ENCODE results near the gene TMEM203.
A peak's percentile ranks its signal among the peaks of the same experiment; 100 is the strongest.

Gene TMEM203

DNA sequence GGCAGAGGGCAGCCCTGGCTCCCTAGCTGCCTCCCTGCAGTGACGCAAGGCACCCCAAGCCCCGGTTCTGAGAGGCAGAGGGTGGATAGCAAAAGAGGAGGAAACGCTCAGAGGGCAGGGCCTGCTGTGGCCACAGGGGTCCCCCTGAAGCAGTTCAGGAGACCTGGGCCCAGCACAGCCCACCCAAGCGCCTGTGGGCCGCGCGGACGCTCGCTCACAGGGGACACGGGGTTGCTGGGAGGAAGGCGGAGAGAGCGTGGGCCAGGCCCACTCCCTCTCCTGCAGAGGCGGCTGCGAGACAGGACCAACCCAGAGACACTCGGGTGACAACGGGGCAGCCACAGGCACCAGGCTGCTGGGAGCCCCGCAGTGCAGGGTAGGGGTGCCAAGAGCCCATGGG is 25.7 kb downstream of the TMEM203 start:
- DNase-seq = no peak
- ATAC-seq = no peak

DNA sequence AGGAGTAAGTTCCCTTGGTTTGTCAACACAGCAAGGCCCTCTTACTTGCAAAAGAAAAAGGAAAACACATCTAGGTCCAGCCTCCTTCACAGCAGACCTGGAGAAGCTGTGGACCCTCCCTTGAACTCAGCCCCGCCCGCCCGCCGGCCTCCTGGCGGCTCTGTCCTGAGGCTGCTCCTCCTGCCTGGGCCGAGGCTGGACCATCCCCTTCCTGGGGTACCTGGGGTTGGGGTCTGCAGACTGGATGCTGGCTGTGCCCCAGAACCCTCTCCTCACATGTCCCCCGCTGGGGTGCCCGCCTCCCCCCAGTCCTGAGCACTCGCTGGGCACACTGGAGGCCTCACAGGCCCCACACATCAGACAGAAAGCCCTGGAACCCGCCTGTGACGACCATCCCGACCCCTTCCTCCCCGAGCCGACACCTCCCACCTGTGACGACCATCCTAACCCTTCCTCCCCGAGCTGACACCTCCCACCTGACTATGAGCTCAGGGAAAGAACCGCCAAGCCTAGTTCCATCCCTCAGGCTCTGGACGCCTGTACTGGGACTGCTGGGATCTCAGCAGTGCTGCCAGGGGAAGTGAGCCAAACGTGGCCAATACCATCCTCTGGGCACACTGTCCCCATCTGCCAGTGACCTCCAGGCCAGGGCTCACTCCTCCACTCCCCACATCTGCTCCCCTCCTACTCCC is 26.4 kb downstream of the TMEM203 start:
- DNase-seq (no peak), ATAC-seq (no peak)

DNA sequence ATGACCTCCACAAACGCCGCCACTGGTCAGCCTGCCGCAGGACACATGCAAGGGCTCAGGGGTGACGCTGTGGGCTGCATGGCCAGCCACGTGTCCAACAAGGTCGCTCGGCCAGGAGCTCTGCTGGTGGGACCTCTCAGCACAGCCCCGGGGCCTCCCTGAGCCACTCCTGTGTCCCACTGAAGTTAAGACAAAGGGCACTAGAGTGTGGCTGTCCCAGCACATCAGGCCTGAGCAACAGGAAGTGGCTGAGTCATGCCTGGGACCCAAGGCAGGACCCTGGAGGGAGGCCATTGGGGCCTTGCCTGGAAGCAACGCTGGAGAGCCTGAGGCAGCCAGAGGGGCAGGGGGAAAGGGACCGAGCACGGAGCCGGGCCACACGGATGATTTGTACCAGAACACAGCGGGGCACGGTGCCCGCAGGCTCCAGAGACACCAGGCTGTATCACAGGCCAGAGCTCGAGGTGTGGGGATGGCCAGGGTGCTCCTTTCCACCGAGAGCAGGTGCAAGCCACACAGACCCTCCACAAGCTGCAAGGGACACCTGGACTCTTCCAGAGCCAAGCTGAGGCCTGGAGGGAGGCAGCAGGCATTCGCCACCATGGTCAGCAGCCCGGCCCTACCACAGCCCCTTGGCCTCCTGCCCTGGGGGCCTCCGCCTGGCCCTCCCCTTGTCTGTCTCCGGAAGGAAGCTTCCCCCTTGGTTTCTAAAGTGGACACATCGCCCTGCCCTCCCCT is 27.1 kb downstream of the TMEM203 start:
- ATAC-seq = no peak
- no peak for DNase-seq

DNA sequence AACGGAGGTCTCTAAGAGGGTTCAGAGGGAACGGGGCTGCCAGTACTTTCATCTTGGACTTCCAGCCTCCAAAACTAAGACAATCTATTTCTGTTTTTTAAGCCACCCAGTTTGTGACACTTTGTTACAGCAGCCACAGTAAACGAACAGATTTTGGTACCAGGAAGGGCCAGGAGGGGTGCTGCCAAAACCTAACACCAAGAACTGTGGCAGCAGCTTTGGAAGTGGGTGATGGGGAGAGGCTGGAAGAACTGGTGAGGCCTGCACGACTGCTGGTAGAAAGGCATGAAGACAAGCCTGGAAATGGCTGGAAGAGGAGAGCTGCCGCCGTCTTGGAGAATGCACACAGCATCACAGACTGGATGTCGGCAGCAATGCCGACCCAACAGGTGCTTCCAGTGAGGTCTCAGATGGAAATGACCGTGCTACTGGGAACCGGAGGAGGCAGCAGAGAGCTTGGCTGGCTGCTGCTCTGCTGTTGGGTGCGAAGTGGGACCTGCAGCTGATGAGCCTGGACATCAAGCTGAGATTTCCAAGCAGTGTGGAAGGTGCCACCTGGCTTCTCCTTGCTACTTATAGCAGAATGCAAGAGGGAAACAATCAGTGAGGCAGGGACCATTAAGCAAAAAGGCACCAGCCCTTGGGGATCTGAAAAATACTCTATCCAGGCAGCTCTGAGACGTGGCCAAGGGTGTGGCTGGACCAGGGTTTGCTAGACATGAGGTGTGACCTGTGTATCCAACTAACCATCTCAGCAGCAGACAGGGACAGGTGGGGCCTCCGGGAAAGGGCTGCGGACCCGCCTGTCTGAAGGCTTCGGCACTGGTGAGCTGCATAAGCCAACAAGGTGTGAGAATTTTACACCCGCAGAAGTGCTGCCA is 28.9 kb downstream of the TMEM203 start:
- no peak for DNase-seq

DNA sequence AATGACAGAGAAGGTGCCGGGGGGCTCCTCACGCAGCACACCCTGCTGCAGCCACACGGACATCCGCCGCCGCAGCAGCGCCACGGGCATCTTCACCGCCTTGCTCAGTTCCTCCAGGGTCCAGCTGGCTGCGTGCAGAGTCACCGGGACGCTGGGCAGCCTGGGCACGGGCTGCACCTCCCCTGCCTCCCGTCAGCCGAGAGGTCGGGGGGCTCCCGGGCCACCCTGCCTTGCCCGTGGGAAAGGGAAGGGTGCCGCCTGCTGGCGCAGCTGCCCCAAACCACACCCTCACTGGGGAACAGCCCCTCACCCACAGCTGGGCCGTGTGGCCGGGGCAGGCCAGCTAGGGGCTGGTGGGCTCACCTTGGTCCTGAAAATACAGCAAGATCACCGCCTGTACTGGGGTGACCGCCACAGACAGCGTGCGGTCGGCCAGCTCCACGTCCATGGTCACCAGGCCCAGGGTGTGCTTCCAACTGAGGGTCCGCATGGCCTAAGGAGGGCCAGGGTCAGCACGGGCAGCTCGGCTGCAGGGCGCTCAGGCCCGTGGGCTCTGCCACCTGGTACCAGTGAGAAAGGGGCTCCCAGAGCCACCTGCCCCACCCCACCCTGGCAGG is 30.0 kb downstream of the TMEM203 start:
- ATAC-seq (no peak), DNase-seq (no peak)

More for the DNA sequence above, 28.9 kb downstream of the TMEM203 start:
- ATAC-seq = peak; percentile 44

DNA sequence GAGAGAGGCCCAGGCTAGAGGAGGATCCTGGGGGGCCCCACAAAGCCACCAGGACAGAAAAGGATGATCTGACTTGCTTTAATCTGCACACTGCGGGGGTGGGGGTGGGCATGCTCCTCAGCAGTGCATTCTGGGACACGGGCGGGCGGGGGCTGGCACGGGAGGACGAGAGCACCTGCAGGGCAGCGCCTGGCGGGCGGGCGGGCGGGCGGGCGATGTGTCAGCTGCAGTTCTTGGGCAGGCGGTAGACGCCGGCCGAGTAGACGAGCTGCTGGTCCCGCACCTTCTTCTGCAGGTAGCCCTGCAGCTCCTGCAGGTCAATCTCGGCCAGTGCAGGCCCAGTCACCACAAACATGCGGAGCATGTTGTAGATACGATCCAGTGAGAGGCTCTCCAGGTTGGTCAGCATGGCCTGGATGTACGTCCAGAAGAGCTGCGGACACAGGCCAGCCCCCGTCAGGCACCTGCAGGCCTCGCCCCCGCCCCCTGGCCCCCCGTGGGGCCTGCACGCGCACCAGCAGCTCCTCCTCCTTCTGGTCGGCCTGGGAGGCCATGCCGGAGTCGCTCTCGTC is 30.6 kb downstream of the TMEM203 start:
- no peak for DNase-seq
- ATAC-seq = no peak

DNA sequence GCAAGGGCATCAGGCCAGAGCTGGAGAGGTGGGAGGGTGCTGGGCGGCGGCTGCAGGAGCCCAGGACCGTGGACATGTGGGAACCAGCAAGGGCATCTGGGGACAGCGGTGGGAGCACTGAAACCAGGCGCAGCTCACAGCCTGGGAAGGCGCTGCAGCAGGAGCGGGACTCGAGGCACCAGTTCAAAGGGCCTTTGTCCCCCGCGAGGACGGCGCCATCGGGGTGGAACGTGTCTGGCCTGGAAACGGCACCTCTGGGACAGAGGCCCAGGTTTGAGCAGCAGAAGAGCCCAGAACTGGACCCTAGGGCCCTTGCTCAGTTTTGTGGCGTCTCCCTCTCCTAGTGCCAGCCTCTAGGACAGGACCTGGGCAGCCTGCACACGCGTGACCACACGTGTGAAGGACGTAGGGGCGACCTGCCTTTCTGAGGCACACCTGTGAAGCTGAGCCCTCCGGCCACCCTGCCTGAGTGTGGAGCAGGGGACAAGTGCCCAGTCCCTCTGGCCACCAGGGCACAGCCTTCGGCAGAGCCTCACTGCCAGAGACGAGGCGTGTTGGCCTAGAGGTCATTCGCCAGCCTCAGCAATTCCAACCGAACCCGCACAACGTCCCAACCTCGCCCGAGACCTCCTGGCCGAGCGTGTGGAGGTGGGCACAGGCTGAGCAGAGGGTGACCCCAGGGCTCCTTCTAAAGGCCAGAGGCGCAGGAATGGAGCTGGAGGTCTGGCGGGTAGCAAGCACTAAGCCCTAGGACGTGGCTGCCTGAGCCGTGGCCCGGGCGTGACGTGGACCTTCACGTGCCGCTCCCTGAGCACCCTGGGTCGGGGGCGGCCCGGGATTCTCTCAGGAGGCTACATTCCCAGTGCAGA is 31.4 kb downstream of the TMEM203 start:
- no peak for DNase-seq
- no peak for ATAC-seq

DNA sequence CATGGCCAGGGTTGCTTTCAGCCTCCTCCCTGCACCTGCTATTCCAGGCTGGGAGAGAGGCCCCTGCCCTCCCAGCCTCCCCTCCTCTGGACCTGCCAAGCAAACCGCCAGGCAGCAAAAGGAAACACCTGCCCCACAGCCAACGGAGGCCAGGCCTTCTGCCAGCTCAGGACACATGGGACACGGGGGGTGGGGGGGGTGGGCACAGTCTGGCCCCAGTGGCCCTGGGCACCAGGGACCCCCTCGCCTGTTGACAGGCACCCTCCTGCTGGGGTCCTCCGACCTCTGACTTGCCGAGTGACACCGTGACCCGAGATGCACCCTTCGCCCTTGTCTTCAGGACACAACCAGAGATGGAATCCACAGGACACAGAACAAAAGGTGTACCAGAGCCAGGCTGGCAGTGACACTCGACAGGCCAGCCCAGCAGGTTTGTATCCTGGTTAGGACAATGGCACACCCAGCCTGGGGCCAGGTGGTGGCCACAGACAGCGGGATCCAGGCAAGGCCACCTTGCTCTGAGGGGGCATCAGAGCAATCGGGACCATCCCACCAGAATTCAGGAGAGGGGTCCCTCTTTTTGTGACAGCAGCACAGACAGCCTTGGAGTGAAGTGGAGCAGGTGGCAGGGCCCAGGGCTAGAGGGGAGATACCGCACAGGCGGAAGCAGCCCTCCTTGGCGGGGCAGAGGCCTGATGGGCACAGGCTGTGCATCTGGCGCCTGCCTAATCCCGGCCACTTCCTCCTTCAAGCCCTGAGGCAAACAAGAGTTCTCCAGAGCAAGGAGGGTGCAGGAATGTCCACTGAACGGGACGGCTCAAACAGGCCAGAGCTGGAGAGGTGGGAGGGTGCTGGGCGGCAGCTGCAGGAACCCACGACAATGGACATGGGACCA is 32.3 kb downstream of the TMEM203 start:
- ATAC-seq (no peak), DNase-seq (no peak)

DNA sequence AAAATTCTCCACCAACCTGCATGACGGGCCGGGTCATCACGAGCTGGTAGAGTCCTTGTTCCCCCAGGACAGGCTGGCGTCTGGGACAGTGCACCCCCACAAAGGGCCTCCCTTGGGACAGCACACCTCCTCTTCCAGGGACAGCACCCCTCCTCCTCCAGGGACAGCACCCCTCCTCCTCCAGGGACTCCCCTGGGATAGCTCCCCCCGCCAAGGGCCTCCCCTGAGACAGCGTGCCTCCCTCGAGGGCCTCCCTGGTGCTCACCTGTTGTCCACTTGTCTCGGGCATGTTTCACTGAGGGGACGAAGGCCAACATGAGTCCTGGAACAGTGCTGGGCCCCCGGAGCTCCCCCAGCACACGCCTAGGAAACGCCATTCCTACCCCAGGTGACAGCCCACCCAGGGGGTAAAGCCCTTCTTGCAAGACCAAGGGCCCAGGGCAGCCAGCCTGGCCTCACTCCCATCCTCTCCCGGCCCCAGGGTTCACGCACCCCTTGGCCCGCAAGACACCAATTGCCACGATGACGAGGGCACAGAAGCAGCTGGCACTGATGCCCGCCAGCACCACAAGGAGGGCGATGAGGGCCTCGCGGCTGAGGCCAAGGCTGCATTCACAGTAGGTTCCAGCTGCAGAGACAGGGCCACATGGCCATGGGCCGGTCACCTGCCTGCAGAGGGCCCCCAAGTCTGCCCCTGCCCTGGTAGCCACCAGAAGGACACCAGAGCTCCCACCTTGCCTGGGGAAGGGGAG is 34.1 kb downstream of the TMEM203 start:
- DNase-seq (no peak), ATAC-seq (no peak)

DNA sequence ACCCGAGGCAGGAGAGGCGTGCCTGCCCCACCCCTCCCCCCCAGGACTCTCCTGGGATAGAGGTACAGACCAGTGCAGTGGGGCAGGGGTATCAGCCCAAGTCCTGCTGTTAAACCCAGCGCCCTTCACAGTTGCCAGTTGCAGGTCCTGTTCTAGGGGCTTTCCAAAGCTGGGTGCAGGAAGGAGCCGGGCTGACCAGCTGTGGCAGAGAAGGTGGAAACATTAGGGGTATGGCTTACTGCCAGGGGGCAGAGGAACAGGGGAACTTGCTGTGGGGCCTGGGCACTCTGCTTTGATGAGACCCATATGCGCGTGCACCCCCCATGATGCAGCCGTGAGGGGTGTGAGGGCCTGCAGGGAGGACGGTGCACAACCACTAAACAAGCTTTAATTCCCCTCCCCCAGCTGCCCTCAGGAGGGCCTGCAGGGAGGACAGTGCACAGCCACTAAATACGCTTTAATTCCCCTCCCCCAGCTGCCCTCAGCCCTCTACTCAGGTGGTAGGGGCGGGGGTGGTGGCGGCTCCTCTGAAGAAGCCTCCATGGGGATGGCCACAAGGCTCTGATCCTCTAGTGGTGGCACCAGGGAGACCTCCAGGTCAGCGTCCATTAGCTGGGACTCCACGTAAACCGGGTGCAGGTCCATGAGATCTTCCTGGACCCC is 34.8 kb downstream of the TMEM203 start:
- ATAC-seq (no peak), DNase-seq (no peak)

DNA sequence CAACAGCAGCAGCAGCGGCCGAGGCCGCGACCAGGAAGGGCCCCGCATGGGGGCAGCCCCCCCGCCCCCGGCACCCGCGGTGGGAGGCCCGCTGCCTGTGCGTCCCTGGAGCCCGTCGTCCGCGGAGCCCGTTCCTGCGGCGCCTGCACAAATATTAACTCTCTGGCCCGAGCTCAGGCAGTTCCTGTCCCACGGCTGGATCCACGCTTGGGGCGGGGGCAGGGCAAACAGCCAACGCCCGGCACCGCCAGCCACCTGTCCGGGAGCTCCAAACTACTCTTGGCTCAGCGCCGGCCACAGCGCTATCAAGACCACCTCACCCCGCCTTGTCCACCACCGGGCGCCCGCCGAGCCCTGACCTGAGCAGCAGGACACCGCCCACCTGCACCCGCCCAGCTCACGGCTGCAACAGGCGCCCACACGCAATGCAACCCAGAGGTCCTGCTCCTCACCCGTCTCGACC is 35.5 kb downstream of the TMEM203 start, which contains the start of gene LRRC26:
Gene LRRC26, minus strand, starts transcription at position 156 of the 463 bp plus-strand sequence. Its CDS starts 108 bp downstream, at position 48.
- ATAC-seq (no peak), DNase-seq (no peak)

DNA sequence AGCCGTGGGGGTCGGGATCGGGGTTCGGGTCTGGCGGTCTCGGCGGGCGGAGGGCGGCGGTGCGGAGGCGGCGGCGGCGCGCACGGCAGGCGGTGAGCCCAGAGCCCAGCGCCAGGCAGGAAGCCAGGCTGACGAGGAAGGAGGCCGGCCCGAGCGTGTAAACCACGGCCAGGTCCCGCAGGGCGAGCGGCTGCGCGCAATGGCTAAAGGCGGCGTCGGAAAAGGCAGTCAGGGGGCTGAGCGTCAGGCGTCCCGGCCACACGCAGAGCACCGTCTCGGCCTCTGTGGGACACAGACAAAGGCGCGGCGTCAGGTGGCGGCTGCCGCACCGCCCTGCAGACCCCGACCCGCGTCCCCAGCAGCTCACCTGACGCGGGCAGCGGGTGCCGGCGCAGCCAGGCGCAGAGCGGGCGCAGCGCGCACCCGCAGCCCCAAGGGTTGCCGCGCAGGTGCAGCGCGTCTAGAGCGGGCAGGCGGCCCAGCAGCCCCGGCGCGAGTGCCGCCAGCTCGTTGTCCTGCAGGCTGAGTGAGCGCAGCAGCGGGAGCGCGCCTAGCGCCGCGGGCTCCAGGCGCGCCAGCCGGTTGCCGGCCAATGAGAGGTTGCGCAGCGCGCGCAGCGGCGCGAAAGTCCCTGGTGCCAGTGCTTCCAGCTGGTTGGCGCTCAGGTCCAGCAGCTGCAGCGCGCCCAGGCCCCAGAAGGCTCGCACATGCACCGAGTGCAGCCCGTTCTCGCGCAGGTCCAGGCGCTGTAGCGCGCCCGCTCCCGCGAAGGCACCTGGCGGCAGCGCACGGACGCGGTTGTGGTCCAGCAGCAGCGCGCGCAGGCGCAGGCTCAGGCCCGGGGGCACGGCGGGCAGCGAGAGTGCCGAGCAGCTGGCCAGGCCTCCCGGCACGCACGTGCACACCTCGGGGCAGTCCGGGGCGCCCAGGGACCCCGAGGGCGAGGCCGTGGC is 36.3 kb downstream of the TMEM203 start:
- DNase-seq (no peak), ATAC-seq (no peak)

DNA sequence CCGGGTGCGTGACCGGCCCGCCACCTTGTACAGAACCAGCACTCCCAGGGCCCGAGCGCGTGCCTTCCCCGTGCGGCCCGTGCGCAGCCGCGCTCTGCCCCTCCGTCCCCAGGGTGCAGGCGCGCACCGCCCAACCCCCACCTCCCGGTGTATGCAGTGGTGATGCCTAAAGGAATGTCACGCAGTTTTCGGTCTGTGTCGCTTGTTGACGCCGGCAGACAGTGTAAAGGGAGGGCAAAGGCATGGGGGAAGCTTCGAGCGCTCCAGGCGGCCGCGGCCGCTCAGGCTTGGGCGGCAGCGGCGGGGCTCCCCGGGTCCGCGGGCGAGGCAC is 36.9 kb downstream of the TMEM203 start:
- ATAC-seq (no peak), DNase-seq (peak; percentile 34)

DNA sequence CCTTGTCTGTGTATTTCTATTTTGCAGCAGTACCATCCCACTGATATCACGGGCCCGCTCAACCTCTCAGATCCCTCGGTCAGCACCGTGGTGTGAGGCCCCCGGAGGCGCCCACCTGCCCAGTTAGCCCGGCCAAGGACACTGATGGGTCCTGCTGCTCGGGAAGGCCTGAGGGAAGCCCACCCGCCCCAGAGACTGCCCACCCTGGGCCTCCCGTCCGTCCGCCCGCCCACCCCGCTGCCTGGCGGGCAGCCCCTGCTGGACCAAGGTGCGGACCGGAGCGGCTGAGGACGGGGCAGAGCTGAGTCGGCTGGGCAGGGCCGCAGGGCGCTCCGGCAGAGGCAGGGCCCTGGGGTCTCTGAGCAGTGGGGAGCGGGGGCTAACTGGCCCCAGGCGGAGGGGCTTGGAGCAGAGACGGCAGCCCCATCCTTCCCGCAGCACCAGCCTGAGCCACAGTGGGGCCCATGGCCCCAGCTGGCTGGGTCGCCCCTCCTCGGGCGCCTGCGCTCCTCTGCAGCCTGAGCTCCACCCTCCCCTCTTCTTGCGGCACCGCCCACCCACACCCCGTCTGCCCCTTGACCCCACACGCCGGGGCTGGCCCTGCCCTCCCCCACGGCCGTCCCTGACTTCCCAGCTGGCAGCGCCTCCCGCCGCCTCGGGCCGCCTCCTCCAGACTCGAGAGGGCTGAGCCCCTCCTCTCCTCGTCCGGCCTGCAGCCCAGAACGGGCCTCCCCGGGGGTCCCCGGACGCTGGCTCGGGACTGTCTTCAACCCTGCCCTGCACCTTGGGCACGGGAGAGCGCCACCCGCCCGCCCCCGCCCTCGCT is 37.5 kb downstream of the TMEM203 start:
- no peak for DNase-seq
- ATAC-seq = no peak

DNA sequence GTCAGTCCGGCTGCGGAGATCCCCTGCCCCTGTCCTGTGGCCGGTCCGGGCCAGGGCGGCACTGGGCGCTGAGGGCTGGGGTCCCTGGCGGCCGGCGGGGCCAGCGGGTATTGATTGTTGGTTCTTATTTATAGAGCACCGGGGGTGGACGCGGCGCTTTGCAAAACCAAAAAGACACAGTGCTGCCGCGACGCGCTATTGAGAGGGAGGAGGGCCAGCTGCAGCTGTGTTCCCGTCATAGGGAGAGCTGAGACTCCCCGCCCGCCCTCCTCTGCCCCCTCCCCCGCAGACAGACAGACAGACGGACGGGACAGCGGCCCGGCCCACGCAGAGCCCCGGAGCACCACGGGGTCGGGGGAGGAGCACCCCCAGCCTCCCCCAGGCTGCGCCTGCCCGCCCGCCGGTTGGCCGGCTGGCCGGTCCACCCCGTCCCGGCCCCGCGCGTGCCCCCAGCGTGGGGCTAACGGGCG is 38.1 kb downstream of the TMEM203 start:
- ATAC-seq = no peak
- DNase-seq = no peak

Data from stimulated activated naive CD8-positive, alpha-beta T cell treated with anti-CD3 and anti-CD28 coated beads, Interleukin-15, Interleukin-2, amounts not matched to agents 100 U/mL and 50 U/mL, for 24 hours (primary cell).